ENCODE results near the gene PRKACA.

PRKACA gene

DNA sequence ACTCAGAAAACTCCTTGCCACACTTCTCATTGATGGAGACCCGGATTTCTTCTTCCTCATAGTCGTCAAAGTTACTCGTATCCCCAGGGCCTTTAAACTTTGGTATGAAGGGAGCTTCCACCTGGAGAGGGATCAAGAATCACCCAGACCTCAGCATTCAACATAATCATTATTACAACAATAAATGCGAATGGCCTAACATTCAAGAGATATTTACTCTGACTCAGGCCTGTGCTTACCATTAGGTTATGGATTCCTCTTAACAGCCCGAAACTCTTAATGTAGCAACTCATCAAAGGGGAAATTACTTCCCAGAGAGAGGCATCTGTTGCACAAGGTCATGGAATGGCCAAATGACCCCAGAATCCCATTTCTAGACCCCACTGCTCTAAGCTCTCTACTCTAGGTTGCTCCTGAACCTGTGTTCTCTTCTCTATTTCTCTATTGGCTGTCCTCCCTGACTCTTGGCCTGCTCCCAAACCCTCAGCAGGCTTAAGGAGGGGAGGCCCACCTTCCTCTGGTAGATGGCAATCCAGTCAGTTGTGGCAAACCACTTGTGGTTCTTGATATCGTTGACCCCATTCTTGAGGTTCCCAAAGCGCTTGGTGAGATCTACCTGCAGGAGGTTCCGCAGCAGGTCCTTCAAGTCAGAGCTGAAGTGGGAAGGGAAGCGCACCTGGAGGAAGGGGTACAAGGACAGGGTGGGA lies 24.3 kb downstream of the PRKACA start:
- no peak for DNase-seq (ENCODE audit: low read depth)

DNA sequence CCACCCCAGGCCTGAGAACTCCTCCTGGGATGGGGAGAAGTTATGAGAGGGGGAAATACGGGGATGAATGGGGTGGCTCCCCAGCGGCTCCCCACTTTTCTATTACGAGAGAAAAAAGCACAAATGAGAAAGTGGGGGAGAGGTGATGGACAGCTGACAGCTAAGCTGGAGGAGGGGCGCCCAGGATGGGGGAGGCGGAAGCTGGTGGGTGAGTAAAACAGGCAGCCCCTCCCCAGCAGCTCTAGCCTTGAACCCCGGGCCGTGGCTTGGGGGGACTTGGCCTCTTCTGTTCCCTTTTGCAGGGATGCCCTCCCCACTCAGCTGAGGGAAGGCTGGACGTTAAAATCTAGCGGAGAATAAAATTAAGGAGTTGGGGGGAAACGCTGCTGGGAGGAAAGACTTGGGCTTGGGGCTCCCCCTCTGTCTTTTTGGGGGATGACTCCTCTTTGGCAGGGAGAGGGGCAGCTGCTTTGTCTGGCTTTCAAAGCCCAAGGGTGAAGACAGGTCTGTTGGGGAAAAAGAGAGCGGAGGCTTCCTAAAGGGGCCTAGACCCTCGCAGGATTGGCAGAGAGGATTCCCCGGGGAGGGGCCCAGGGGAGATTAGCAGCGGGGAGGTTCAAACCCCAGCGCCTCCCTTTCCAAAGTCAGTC lies 25.6 kb downstream of the PRKACA start:
- no peak for DNase-seq (ENCODE audit: low read depth)

DNA sequence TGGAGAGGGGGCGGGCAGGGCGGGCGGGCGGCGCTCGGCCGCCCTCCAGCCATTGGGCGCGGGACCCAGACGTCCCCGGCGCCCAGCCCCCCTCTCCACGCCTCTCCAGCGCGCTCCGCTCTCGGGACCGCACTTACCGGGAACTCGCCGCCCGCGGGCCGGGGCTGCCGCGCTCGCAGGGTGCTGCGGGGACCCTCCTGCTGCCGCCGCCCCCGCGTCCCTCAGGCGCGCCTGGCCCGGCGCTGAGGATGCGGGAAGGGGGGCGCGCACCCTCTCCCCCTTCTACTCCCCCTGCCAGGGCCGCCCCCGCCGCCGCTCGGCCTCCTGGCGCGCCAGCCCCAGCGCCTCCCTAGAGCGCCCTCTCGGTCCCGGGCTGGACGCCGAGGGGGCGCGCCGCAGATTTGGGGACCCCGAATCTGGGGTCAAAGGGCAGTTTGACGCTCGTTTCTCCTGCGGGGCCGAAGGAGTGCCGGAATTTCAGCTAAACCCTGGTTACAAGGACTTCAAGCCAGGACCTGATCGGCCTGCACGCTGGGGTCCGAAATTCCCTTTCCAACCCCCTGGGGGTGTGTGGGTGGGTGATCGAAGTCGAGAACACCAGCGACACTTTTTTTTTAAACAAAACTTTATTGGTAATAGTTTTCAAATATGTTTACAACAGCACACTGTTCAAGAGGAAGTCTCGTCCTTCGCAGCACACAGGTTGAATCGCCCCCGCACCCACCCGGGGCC lies 26.3 kb downstream of the PRKACA start:
- DNase-seq (ENCODE audit: low read depth) = peak; percentile 33

DNA sequence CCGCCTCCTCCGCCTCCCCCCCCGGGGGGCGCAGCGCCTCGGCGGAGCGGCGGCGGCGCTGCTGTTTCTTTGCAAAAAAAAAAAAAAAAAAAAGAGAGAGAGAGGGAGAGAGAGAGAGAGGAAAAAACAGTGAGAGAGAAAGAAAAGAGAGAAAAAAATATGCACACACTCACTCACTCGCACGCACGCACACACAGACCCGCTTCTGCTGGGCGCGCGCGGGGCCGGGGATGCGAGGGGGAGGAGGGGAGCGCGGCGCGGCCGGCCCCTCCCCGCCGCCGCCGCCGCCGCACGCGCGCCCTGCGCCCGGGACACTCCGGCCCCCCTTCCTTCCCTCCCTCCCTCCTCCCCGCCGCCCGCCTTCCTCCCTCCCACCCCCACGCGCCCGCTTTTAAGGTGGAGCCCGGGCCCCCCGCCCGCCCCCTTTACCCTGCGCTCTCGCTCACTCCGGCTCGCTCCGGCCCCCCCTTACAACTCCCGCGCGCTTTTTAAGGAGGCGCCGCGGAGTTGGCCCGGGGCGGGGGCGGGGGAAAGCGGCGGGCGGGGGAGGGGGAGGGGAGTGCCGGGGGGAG lies 27.0 kb downstream of the PRKACA start, which contains the start of gene SAMD1:
Gene SAMD1, minus strand, starts transcription at position 243 of the 572 bp plus-strand sequence.
- peak; percentile 82 for DNase-seq (ENCODE audit: low read depth)

DNA sequence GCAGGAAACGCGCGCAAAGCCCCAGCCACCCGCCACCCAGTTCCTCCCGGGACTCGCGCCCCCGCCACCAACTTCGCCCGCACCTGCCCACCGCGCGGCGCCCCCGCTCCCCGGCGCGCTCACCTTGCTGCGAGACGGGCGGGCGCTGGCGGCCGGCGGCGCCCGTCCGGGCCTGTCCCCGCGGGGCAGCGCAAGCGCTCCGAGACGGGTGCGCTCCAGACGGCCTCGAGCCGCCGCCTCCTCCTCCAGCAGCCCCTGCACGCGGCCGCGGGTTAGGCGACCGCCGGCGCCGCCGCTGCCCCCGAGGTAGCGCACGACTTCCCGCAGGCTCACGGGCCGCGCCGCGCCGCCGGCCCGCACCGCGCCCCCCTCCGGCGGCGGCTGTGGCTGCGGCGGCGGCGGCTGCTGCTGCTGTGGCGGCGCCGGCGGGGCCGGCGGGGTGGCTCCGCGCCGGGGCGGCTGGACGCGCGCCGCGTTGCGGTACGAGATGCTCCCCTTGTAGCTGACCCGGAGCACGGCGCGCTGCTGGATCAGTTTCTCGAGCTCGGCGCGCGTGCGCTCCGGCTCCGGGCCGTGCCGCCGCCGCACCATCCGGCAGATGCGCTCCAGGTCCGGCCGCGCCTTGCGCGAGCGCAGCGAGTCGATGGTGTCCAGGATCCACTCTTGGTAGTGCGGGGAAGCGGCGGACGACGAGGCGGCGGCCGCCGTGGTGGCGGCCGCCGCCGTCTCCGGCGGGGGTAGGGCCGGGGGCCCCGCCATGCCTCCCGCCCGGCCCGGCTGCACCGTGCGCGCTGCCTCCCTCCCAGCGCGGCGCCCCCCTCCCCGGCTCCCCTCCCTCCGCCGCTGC lies 27.7 kb downstream of the PRKACA start:
- peak; percentile 38 for DNase-seq (ENCODE audit: low read depth)

DNA sequence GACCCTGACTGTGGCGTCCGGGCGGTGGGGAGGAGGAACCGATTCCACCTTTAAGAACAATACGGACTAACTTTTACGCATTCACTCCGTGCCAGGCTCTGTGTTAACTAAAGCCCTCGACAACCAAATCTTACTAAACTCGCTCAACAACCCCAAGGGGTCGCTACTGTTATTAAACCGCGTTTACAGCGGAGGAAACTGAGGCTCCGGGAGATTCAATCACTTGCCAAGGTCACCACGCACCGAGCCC lies 28.2 kb downstream of the PRKACA start:
- DNase-seq (ENCODE audit: low read depth) = no peak

DNA sequence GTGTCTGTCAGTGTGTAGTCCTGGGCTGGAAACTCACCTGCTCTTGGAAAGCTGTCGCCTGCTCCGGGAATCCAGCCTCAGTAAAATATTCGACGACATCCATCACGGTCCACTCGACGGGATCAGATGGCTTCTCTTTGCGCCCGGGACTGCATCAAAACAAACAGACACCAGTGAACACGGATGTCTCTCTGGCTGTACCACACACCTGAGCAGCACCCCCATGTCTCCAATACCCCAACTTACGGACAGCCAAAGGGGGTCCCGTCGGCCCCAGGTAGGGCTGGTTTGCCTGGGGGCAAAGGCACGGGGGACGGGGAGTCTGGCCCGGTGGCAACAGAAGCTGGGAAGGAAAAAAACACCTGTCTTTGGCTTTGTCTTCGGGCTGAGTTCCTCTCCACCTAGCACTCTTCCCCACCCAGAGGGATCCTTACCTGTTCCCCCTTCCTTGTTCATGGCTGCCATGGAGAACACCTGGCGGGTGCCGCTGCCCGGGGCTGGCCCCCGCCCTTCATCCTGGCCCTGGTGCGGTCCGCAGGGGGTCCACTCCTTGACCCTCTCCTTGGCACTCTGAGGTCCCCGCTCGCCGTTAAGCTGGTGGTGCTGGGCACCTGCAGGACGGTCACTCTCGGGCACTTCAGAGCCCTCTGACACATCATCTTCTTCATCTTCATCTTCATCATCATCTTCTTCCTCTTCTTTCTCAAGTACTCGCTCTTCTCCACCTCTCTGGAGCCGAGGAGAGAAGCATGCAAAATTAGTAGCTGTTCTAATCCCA lies 28.7 kb downstream of the PRKACA start:
- DNase-seq (ENCODE audit: low read depth) = no peak

DNA sequence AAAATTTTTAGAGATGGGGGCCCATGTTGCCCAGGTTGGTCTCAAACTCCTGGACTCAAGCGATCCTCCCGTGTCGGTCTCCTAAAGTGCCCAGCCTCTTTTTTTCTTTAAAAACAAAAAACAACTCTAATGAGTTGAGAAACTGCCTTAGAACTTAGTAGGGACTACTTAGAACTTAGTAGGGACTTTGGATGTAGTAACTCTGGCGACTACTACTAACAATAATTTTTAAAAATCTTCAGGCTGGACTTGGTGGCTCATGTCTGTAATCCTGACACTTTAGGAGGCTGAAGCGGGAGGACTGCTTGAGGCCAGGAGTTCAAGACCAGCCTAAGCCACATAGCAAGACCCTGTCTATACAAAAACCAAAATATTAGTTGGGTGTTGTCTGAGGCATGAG lies 31.5 kb downstream of the PRKACA start:
- no peak for DNase-seq (ENCODE audit: low read depth)

DNA sequence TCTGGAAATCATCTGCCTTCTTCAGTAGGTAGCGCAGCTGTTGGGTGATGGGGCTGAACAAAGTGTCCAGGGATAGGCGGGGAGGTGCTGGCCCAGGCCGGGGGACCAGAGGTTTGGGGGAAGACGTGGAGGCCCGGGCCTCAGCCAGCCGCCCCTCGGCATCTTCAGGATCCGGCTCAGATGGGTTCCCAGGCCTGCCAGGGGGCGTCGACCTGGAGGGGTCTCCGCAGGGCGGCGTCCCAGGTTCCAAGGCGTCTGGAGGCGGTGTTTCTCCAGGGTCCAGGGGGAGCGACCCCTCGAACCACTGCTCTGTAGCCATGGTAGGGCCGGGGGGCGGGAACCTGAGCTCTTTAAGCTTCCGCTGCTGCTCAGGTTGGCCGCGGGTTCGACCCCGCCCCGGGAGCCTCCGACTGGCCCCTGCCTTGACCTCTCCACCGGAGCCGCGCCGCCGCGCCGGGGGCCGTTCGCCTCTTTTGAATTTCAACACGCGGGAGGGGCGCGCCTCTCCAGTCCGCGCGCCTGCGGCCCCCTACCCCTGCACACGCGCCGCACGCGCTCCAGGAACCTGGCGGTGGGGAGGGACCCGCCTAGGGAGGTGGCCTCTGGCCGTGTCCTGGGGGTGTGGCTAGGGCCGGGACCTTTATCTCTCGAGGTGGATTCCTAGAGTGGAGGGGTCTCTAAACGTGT lies 32.1 kb downstream of the PRKACA start, which contains the start of gene C19orf67:
Gene C19orf67, minus strand, starts transcription at position 475 of the 687 bp plus-strand sequence. Its CDS starts 156 bp downstream, at position 319.
- DNase-seq (ENCODE audit: low read depth) = no peak

DNA sequence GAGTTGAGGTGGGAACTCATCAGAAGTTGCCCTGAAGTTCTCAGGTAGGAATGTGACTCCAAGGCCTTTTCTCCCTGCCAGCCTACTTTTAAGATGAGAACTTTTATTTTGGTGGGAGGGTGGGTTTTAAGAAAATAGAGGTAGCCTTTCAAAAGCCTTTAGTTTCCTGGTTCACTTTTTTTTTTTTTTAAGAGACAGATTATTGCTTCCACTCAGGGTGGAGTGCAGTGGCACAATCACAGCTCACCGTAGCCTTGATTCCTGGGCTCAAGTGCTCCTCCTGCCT lies 34.9 kb downstream of the PRKACA start:
- DNase-seq (ENCODE audit: low read depth) = no peak

DNA sequence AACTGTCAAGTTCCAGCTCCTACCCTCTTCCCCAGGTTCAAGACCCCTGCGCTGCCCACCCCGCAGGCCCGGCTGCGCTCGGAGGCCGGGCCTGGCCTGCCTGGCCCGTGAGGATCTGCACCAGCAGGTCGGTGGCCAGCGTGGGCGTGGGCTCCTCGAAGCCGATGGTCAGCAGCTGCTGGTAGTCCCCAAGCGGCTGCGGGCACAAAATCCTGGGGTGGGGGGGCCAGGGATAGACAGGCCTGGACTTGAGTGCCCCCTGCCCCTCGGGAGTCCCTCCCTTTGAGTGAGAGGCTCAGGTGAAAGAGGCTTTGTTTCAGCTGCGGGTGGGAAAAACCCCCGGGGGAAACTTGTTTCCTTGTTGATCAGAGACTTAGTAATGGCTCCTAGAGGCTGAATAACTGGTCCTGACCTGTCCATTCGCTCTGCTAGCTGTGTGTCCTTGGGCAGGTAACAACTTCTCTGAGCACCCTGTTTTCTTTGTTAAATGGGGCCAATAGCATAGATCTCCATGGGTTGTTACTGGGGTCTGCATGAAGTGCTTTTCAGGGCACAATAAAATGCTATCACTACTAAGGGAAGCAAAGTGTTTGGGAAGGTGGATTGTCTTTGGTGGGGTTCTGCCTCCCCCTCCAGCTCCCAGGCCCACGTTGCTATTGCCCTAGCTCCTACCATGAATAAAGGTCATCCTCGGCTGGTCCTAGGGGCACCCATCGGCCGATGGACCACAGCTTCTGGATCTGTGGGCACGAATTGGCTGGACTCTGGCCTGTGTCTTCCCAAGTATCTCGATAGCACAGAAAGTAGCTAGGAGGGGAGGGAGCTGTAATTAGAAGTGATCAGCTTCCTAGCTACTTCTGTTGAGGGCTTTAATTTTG lies 35.5 kb downstream of the PRKACA start:
- no peak for DNase-seq (ENCODE audit: low read depth)

DNA sequence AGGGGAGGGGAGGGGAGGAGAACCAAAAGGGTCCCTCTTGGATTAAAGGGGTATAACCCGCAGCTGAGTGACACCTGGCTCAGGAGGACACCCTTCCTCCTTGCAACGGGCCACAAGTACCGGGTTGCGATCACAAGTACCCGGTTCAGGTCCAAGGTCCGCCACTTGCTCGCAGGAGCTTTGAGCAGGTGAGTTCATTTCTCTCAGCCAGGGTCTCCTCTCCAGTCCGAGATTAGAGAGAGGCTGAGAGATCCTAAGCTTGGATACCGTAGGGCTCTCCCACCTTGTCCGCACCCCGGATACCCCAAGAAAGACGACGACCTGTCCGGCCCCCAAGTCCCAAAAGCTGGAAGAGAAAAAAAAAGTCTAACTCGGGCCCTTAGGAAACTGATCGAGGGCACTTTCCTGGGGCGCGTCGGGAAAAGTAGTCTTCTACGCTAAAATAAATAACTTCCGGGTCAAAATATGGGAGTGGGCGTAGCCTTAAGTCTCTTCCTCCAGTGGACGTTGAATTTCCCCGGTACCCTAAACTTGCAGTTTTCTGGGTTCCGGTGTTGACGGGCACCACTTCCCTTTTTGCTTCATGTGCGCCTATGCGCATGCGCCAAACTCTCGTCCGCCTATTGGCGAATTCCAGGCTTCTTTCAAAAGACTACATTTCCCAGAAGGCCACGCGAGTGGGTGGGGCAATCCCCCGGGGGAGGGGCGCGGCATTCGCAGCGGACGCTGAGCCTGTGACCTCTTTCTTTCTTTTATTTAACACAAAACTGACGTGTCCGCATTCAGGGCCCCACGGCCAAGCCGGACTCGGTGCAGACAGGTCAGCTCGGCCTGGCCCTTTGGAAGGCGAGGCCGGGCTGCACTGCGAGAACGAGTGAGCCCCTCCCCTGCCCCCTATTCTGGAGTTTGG lies 36.4 kb downstream of the PRKACA start:
- peak; percentile 99 for DNase-seq (ENCODE audit: low read depth)

DNA sequence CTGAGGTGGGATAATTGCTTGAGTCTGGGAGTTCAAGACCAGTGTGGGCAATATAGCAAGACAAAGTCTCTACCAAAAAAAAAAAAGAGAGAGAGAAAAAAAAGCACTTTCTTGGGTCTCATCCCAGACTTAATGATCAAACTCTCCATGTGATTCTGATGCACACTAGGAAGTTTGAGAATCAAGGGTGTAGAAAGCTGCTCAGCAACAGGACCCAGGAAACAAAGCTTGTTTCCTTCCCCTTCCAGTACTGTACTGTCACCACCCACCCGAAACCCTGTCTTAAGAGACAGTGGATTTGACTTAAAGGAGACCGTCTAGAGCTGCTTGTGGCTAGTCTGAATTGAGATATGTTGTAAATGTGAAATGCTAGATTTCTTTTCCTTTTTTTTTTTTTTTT lies 39.2 kb downstream of the PRKACA start:
- no peak for DNase-seq (ENCODE audit: low read depth)

DNA sequence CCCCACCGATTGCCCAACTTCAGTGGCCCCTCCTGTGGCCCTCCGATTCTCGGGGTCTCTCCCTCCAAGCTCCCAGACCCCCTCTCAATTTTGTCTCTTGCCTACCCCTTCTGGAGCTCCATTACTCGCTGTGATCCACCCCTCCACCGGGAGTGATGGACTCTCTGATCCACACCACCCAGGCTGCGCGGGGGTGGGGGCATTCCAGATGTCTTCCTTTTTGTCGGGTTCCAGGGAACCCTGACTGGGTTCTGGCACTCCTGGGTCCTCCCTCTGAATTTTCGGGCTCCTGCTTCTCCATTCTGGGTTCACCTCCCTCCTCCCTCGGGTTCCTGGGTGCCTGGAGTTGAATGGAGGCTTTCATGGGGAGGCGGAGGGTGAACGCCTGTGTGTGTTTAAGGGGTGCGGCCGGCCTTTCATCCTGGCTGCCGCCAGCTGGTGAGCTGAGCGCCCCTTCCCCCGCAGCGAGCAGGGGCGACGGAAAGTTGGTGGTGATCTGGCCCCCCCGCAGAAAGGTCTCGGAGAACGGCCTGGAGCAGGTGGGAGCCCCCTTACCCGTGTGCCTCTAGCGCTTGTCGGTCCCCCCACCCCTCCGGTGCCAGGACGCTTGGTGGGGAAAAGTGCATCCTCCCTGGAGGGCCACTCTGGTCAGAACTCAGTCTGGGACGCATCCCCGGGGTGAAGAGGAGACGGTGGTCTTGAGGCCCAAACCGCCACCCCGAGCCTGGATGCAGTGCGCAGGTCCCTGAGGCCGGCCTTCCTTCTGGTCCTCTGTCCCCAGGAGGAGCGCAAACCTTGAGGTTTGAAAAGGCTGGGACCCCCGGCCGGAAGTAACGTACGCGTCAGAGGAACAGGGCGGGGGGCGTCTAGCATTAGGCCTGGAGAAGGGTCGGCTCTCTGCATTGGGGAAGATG lies 43.4 kb downstream of the PRKACA start:
- DNase-seq (ENCODE audit: low read depth) = no peak

DNA sequence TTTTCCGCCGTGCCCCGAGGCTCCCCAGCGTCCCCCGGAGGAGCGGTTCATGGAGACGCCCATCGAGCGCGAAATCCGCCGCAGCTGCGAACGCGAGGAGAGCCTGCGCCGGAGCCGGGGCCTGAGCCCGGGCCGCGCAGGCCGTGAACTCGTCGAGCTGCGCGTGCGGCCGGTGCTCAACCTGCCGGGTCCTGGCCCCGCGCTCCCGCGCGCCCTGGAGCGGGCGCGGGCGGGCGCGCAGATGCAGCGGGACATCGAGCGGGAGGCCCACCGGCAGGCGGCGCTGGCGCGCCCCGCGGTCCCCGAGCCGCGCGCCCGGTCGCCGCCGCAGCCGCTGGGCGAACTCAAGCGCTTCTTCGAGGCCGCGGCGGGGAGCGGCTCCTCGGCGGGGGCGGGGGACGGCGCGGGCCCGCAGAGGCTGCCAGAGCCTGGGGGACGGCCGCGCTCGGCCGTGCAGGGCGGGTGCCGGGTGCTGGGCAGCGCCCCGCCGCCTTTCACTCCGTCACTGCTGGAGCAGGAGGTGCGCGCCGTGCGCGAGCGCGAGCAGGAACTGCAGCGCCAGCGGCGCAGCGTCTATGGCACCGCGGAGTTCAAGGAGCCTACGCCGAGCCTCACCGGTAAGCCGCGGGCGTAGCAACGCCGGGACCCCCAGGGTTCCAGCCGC lies 44.2 kb downstream of the PRKACA start:
- DNase-seq (ENCODE audit: low read depth) = peak; percentile 59

DNA sequence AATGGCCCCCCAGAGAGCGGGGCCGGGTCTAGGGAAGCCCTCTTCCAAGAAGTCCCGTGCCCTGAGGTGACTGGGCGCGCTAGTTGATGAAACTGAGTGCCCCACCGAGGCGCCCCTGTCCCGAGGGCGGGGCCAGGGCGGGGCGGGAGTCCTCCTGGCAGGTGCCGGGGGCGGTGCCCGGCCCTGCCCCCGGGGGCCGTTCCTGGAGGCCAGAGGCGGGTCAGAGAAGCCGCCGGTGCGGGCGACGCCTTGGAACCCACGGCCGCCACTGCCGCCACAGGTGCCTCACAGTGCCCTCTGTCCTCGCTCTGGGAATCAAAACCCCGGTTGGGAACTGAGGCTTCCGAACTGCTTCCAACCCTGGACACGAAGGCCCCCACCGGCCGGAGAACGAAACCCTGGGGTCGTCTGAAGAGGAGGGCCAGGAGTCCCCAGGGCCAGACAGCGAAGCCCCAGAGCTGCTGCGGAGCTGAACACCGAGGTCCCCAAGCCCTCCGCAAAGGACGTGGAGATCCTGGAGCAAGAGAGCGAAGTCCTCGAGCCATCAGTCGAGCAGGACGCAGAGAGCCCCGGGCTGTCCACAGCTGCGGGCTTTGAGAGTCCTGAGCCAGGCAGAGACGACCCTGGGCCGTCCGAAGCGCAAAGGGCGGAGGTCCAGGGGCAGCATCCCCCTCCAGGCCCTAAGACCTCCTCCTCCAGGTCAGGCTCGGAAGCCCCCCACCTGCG lies 44.9 kb downstream of the PRKACA start, which contains the start of gene MISP3:
Gene MISP3, plus strand, starts transcription at position 252 of the 726 bp plus-strand sequence. CDS start 524 bp downstream, outside the sequence.
- DNase-seq (ENCODE audit: low read depth) = no peak

Measured in T follicular helper cell (primary cell).